ENCODE results near the gene NEURL1B.

The NEURL1B gene

GRCh38 chr5:172739375-172739774 is 98.3 kb downstream of the NEURL1B start:
- TF ChIP-seq CTCF (IDR thresholded peaks at IDR 0.05) = no peak

GRCh38 chr5:172740428-172741205 is 99.6 kb downstream of the NEURL1B start:
- Histone ChIP-seq H3K9ac (no peak overlapping the region), H3K36me3 (ENCODE audit: control insufficient read depth, insufficient read depth, low read length) (no peaks in the 10 kb centered on the region)

More at GRCh38 chr5:172739375-172739774, 98.3 kb downstream of the NEURL1B start:
- Histone ChIP-seq H3K9ac (no peak overlapping the region), H3K4me2 (ENCODE audit: low read length) (no peak overlapping the region), H3K27ac (no peak overlapping the region), H3K79me2 (no peaks in the 10 kb centered on the region), H3K4me3 (ENCODE audit: low read depth, low read length) (no peak overlapping the region), H3K4me1 (no peaks in the 10 kb centered on the region), H3K36me3 (ENCODE audit: control insufficient read depth, insufficient read depth, low read length) (no peaks in the 10 kb centered on the region), H3K9me3 (ENCODE audit: control insufficient read depth, low read length) (no peaks in the 10 kb centered on the region), H3K27me3 (ENCODE audit: control insufficient read depth, insufficient read depth, low read length) (no peaks in the 10 kb centered on the region), H2AFZ (no peak overlapping the region)

More at GRCh38 chr5:172740428-172741205, 99.6 kb downstream of the NEURL1B start:
- no peak overlapping the region for H3K27ac ChIP-seq
- H3K4me1 ChIP-seq = no peaks in the 10 kb centered on the region
- H2AFZ ChIP-seq = no peak overlapping the region
- H3K27me3 ChIP-seq (ENCODE audit: control insufficient read depth, insufficient read depth, low read length) = no peaks in the 10 kb centered on the region
- no peak overlapping the region for H3K4me2 ChIP-seq (ENCODE audit: low read length)
- TF ChIP-seq CTCF (IDR thresholded peaks at IDR 0.05) = no peak
- H3K79me2 ChIP-seq = no peaks in the 10 kb centered on the region
- no peak overlapping the region for H3K4me3 ChIP-seq (ENCODE audit: low read depth, low read length)
- no peaks in the 10 kb centered on the region for H3K9me3 ChIP-seq (ENCODE audit: control insufficient read depth, low read length)
